Erythroblast (primary cell): ENCODE measurements around the gene PCGF2.
"Not testable (repeated sequence)": the region's sequence is repeated elsewhere in the genome, so short reads cannot be mapped to it uniquely, and the experiment has no call there.

Experiments used
- GATA1 ChIP-seq: IDR thresholded peaks from 2 replicates; pipeline ENCODE4 v1.6.1; 2011; ENCODE audit warnings: low read depth, mild to moderate bottlenecking, control low read depth, low read length, moderate library complexity
- POLR2A ChIP-seq: IDR thresholded peaks from 2 replicates; pipeline ENCODE4 v1.6.1; 2011; ENCODE audit warnings: mild to moderate bottlenecking, low read length

GRCh38 chr17:38787999-38788398 is 39.9 kb upstream of the PCGF2 start:
- TF ChIP-seq POLR2A, GATA1: not testable (repeated sequence)
